Brain pericyte (primary cell): Measurements from ENCODE around the gene CDKAL1.
"Not testable (repeated sequence)": the region's sequence is repeated elsewhere in the genome, so short reads cannot be mapped to it uniquely, and the experiment has no call there.

Experiments
- DNase-seq: peaks from one replicate; pipeline ENCODE4 v3.0.0-alpha.2; 2012; ENCODE audit warnings: low read depth, low spot score

The CDKAL1 gene

GRCh38 chr6:20534295-20535262, at the start of gene CDKAL1:
Gene CDKAL1 (plus strand): TSS chr6:20534457. CDS start chr6:20546351, 11,894 bp downstream.
- DNase-seq: peak; percentile 70

GRCh38 chr6:20486641-20487040, 47.6 kb upstream of the CDKAL1 start:
- DNase-seq: no peak

DNA sequence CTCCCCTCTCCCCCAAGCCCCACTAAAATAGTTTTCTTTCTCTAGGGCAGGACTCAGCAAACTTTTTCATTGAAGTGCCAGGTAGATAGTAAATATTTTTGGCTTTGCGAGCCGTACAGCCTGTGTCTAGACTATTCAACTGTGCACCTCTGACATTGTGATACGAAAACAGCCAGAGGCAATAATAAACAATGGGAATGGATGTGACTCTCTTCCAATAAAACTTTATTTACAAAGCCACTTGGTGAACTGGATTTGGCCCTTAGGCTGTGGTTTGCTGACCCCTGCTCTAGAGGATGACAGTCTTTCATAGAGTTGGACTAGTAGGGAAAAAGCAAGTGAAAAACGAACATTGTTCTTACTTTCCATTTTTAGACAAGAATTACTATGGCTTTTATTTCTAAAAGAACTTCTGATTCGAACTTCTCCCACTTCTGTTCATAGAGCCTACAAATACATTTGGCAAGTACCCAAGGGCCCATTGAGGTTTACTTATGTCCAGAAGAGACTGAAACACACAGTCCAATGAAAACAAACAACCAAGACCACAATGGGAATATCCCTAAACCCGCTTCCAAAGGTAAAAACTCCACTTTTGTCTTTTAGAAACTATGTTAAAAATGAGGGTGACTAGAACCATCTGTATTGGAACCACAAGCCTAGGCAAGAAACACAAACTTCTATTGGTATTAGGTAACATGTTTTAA, 46.4 kb upstream of the CDKAL1 start:
- no peak for DNase-seq

DNA sequence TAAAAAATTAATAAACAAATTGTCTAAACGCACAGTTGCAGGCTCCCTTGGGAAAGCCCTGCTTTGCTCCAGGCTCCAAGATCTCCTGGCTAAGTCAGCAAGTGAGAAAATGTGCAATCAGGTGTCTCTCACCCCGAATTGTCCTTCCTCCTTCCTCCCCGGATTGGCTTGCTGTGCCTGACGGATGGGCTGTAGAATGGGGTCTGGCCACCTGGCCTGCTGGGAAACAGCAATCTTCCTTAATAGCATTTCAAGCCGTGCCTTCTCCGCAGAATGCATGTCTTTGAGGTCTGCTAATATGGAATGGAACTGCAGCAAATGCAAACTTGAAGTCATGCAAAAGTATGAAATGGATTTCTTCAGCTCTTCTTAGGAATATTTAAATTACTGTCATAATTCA, 43.7 kb upstream of the CDKAL1 start:
- no peak for DNase-seq

DNA sequence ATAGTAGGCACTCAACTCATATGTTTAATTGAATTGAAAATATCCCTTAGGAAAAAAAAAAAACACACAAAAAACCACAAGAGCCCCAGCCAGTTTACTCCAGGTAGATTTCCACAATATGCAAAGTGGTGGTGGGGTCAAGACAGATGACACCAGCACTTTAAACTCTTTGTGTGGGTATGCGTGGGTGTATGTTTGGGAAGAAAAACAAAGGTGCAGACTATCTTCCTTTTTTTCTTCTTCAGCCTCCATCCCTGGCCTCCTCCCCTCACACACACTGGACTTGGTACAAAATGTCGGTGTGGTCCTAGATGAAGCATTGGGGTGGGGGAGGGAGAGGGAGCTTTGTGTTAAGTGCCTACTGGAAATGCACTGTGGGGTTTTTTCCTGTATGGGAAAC, 42.2 kb upstream of the CDKAL1 start:
- DNase-seq: no peak

GRCh38 chr6:20497216-20498040, 36.8 kb upstream of the CDKAL1 start:
- no peak for DNase-seq

- DNase-seq: no peak
Observed at GRCh38 chr6:20498041-20498385, 36.2 kb upstream of the CDKAL1 start.

GRCh38 chr6:20509212-20509611, 25.0 kb upstream of the CDKAL1 start:
- no peak for DNase-seq

GRCh38 chr6:20511852-20512251, 22.4 kb upstream of the CDKAL1 start:
- DNase-seq: no peak

- DNase-seq: not testable (repeated sequence)
Observed at GRCh38 chr6:20525208-20525607, 9.0 kb upstream of the CDKAL1 start.

DNA sequence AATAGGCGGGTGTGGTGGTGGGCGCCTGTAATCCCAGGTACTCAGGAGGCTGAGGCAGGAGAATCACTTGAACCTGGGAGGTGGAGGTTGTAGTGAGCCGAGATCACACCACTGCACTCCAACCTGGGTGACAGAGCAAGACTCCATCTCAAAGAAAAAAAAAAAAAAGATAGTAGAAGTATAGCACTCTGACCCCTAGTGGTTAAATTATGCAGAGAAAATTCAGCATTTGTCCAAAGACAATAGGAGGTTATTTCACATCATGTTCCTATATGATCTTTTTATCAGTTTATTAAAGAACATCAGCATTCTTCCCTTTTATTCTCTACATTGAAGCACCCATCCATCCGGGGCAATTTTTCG, 5.2 kb upstream of the CDKAL1 start:
- not testable (repeated sequence) for DNase-seq

- no peak for DNase-seq
Observed at GRCh38 chr6:20532881-20533280, 1.4 kb upstream of the CDKAL1 start.

DNA sequence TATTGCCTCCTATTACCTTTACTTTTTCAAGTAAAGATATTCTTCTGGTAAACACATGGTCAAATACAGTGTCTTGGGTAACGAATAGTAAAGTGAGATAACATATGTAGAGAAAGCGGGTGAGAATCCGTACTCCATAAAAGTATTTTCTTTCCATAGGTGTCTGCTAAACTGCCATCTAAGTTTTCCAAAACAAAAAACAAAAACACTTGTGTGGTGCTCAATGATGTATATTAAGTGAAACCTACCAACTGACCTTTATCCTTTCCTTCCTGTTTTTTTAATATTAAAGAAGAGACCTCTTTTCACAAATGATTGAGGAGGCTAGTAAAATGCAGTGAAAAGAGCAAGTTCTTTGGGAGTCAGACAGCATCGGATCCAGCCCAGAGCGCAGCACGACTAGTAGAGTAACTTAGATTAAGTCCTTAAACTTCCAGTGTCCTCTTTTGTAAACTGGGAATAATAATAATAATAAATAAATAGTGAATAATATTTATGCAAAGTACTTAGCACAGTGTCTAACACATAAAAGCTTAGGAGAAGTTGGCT, 437 bp upstream of the CDKAL1 start:
- DNase-seq: no peak

- no peak for DNase-seq
Observed at GRCh38 chr6:20538131-20538662, 3.9 kb downstream of the CDKAL1 start.

GRCh38 chr6:20538907-20539306, 4.7 kb downstream of the CDKAL1 start:
- DNase-seq: no peak

GRCh38 chr6:20539387-20539786, 5.1 kb downstream of the CDKAL1 start:
- DNase-seq: no peak

- DNase-seq: no peak
Observed at GRCh38 chr6:20540683-20541082, 6.4 kb downstream of the CDKAL1 start.

DNA sequence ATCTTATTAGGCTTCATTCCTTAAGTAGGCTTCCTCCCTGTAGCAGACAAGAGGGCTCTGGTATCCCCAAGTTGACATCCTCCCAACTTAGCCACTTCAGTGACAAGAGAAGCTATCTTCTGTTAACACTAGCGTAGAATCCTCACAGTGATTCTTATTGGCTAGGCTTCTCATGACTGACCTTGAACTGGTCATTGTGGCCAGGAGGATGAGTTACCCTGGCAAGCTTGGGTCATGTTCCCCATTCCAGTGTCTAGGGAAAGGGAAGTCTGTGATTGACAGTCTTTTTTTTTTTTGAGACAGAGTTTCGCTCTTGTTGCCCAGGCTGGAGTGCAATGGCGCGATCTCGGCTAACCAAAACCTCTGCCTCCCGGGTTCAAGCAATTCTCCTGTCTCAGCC, 7.1 kb downstream of the CDKAL1 start:
- no peak for DNase-seq

DNA sequence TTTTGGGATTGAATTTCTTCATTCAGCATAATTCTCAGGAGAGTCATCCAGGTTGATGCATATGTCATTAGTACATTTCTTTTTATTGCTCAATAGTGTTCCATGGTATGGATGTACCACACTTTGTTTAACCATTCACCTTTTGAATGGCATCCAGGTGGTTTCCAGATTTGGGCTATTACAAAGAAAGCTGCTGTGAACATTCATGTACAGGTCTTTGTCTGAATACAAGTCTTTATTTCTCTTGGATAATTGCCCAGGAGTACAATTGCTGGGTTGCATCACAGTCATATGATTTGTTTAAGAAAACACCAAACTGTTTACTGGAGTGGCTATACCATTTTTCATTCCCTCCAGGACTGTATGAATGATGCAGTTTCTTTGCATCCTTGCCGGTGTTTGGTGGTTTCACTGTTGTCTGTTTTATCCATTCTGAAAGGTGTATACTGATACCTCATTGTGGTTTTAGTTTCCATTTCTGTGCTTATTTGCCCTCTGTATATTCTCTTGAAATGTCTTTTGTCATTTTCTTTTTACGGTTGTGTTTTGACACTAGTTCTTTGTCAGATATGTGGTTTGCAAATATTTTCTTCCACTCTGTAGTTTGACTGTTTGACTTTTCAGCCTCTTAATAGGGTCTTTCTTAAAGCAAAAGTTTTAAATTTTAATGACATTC, 8.8 kb downstream of the CDKAL1 start:
- peak; percentile 66 for DNase-seq

DNA sequence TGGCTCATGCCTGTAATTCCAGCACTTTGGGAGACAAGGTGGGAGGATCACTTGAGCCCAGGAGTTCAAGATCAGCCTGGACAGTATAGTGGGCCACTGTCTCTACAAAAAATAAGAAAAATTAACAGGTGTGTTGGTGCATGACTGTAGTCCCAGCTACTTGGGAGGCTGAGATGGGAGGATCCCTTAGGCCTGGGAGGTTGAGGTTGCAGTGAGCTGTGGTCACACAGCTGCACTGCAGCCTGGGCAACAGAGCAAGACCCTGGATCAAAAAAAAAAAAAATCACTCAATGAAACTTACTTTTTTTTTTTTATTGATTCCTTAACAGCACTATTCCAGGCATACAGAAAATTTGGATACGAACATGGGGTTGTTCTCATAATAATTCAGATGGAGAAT, 14.0 kb downstream of the CDKAL1 start:
- DNase-seq: no peak

- not testable (repeated sequence) for DNase-seq
Observed at GRCh38 chr6:20549398-20549797, 15.1 kb downstream of the CDKAL1 start.
